Upper lobe of left lung (tissue), 4 donors: Measurements from ENCODE around the gene ST6GALNAC2.

Source experiments
- EP300 ChIP-seq, 4 donors: sonication (generic); formaldehyde crosslinking; IDR thresholded peaks; one replicate each; pipeline ENCODE4 v1.5.1; 2017; ENCODE audit warnings: antibody characterized with exemption in 4 of 4, control low read depth in 2 of 4
- POLR2A ChIP-seq, 4 donors: fragments of 450-650 bp; IDR thresholded peaks; one replicate each; pipeline ENCODE4 v1.5.1; 2016 to 2017; ENCODE audit warnings: antibody characterized with exemption in 4 of 4, mild to moderate bottlenecking in 2 of 4
- POLR2AphosphoS5 ChIP-seq, 2 donors: sonication (generic); formaldehyde crosslinking; IDR thresholded peaks; one replicate each; pipeline ENCODE4 v1.5.1; 2017; ENCODE audit warnings: antibody characterized with exemption in 2 of 2
- TF ChIP-seq, protein P1 (sequence below), 6 experiments: fragments of 450-650 bp in 4 of 6; fragments of 200-600 bp in 2 of 6; sonication (generic) in 2 of 6; IDR thresholded peaks; one replicate each; pipeline ENCODE4 v1.5.1; 2016 to 2019; ENCODE audit warnings: antibody characterized with exemption in 6 of 6

- TF ChIP-seq EP300 (IDR thresholded peaks at IDR 0.05) (no peak), POLR2A (IDR thresholded peaks at IDR 0.05) (no peak), POLR2AphosphoS5 (IDR thresholded peaks at IDR 0.05) (no peak)
- TF ChIP-seq, protein P1, sequence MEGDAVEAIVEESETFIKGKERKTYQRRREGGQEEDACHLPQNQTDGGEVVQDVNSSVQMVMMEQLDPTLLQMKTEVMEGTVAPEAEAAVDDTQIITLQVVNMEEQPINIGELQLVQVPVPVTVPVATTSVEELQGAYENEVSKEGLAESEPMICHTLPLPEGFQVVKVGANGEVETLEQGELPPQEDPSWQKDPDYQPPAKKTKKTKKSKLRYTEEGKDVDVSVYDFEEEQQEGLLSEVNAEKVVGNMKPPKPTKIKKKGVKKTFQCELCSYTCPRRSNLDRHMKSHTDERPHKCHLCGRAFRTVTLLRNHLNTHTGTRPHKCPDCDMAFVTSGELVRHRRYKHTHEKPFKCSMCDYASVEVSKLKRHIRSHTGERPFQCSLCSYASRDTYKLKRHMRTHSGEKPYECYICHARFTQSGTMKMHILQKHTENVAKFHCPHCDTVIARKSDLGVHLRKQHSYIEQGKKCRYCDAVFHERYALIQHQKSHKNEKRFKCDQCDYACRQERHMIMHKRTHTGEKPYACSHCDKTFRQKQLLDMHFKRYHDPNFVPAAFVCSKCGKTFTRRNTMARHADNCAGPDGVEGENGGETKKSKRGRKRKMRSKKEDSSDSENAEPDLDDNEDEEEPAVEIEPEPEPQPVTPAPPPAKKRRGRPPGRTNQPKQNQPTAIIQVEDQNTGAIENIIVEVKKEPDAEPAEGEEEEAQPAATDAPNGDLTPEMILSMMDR (IDR thresholded peaks at IDR 0.05): no peak
These were observed 45.9 kb downstream of the ST6GALNAC2 start, which contains the start of gene PRCD for GRCh38 chr17:76539631-76540271.
